ENCODE data around the gene KRT71. TPM values are rescaled to one million over a fixed set of nuclear protein-coding genes. Genes with fewer than 3 reads are reported as not detected.
A peak's percentile ranks its signal among the peaks of the same experiment; 100 is the strongest.
"Not testable (repeated sequence)": the region's sequence is repeated elsewhere in the genome, so short reads cannot be mapped to it uniquely, and the experiment has no call there.

The KRT71 gene
- total RNA-seq, result not detected

DNA sequence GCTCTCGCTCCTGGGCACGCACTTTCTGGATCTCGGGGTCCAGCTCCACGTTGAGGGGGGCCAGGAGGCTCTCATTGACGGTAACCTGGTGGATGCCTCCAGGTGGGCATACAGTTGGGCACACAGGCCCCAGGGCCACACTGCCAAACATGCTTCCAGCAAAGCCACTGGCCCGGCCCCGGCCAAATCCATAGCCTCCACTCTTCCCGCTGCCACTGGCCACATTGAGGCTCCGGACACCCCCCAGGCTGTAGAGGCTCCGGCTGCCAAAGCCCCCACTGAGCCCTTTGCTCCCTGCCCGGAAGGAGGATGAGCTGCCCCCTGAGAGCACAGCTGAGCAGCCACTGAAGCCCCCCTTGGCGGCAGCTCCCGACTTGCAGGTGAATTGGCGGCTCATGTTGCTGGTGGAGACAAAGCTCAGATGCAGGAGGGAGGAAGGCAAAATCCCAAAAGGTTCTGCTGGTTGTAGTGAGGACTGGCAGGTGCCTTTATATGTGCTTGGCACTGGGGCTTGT lies at the start of gene KRT71:
TSS of gene KRT71 (minus strand) at position 465 of the 515 bp plus-strand sequence. CDS start at position 397, 68 bp downstream.
- intact Hi-C loops (cut with micrococcal nuclease), result no loop called here
- DNase-seq, result no peak
- no peaks in the 10 kb centered on the region for H3K9me3 Mint-ChIP-seq
- H3K27me3 Mint-ChIP-seq (ENCODE audit: low read depth), result no peaks in the 10 kb centered on the region
- H3K27ac Mint-ChIP-seq, result no peak within 1 kb of the TSS
- no peaks in the 10 kb centered on the region for H3K36me3 Mint-ChIP-seq (ENCODE audit: low read depth)
- H3K4me3 Mint-ChIP-seq, result no peak within 1 kb of the TSS
- CTCF ChIA-PET, result no interaction called here
- H3K4me1 Mint-ChIP-seq (ENCODE audit: low read depth), result no peaks in the 10 kb centered on the region

DNA sequence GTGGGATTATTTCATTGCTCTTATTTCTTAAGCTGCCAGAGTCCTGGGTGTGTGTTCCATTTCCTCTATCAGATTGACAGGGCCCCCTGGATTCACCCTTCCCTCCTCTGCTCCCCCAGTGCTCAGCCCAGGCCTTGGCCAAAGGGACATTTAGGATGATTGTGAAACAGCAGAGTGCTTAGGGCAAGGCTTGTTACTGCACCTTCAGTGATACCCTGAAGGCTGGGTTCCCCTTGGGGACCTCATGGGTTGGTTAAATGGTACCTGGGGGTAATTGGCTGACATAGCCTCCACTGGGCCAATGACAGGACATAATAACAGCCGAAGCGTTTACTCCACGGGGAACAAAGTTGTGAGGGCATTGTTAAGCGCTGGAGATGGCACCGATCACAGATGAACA lies 49.6 kb upstream of the KRT71 start:
- no peaks in the 10 kb centered on the region for H3K9me3 Mint-ChIP-seq

DNA sequence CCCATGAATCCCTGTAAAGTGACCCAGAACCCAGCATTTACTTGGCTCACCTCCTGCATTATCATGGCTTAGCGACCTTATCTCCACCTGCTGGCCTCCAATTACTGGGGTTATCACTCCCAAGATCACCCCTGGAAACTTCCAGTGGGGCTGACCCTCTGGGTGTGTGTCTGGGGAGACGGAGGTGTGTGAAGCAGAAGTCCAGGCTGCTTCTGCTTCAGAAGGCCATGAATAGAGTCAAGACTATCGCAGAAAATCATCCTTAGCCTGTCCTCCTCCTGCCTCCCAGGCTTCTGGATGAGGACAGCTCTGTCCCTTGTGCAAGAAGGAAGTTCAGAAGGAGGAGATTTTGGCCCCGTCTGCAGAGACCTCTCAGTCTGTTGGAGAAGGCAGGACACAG lies 48.7 kb upstream of the KRT71 start:
- intact Hi-C loops (cut with micrococcal nuclease), result no loop called here
- DNase-seq, result peak; percentile 3
- CTCF ChIA-PET, result interaction anchor here (1.0 kb wide), 1 partner anchor 15 kb away, joined by 3 read pairs; no protein-coding TSS in a partner anchor
- Mint-ChIP-seq H3K27me3 (ENCODE audit: low read depth) (no peaks in the 10 kb centered on the region), H3K27ac (no peak overlapping the region), H3K4me1 (ENCODE audit: low read depth) (peaks cover 46% of the 10 kb centered on the region), H3K36me3 (ENCODE audit: low read depth) (peaks cover under 1% of the 10 kb centered on the region), H3K9me3 (no peaks in the 10 kb centered on the region), H3K4me3 (no peak overlapping the region)

More for the DNA sequence above, 49.6 kb upstream of the KRT71 start:
- no peak overlapping the region for H3K27ac Mint-ChIP-seq
- no peaks in the 10 kb centered on the region for H3K27me3 Mint-ChIP-seq (ENCODE audit: low read depth)
- peaks cover 55% of the 10 kb centered on the region for H3K4me1 Mint-ChIP-seq (ENCODE audit: low read depth)
- H3K4me3 Mint-ChIP-seq, result no peak overlapping the region
- CTCF ChIA-PET, result interaction anchor here (0.9 to 1.0 kb wide), 2 partner anchors 13 to 14 kb away, joined by 3 to 5 read pairs; no protein-coding TSS in a partner anchor
- intact Hi-C loops (cut with micrococcal nuclease), result no loop called here
- DNase-seq, result peak; percentile 4
- H3K36me3 Mint-ChIP-seq (ENCODE audit: low read depth), result peaks cover 1% of the 10 kb centered on the region

DNA sequence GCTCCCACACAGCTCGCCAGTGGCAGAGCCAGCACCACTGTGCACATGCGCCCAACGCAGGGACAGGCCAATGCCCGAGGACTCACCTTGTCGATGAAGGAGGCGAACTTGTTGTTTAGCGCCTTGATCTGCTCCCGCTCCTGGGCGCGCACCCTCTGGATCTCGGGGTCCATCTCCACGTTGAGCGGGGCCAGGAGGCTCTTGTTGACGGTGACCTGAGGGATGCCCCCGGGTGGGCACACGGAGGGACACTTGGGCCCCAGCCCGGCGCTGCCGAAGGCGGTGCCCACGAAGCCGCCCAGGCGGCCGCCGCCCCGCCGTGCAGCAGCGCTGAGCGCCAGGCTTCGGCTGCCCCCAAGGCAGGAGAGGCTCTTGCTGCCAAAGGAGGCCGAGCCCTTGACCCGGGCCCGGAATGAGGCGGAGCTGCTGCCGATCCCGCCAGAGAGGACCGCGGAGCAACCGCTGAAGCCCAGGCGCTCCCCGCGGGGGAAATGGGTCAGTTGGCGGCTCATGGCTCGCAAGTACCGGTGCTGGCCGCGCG lies 48.1 kb upstream of the KRT71 start, which contains the start of gene KRT72:
TSS of gene KRT72 (minus strand) at position 523 of the 541 bp plus-strand sequence. CDS start at position 512, 11 bp downstream.
- no peak within 1 kb of the TSS for H3K27ac Mint-ChIP-seq
- peak; percentile 1 for DNase-seq
- H3K4me3 Mint-ChIP-seq, result no peak within 1 kb of the TSS
- intact Hi-C loops (cut with micrococcal nuclease), result no loop called here
- peaks cover 41% of the 10 kb centered on the region for H3K4me1 Mint-ChIP-seq (ENCODE audit: low read depth)
- H3K27me3 Mint-ChIP-seq (ENCODE audit: low read depth), result no peaks in the 10 kb centered on the region
- H3K9me3 Mint-ChIP-seq, result no peaks in the 10 kb centered on the region
- H3K36me3 Mint-ChIP-seq (ENCODE audit: low read depth), result no peaks in the 10 kb centered on the region
- CTCF ChIA-PET, result no interaction called here

DNA sequence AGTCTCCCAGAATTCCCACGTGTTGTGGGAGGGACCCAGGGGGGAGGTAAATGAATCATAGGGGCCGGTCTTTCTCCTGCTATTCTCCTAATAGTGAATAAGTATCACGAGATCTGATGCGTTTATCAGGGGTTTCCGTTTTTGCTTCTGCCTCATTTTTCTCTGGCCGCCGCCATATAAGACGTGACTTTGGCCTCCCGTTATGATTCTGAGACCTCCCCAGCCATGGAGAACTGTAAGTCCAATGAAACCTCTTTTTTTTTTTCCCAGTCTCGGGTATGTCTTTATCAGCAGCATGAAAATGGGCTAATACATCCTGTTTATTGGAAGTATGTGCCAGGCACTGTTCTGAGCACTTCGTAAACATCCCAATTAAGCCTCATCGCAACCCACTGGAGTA lies 47.5 kb upstream of the KRT71 start:
- Mint-ChIP-seq H3K27ac (no peak overlapping the region), H3K36me3 (ENCODE audit: low read depth) (no peaks in the 10 kb centered on the region), H3K4me1 (ENCODE audit: low read depth) (peaks cover 37% of the 10 kb centered on the region), H3K9me3 (no peaks in the 10 kb centered on the region), H3K4me3 (no peak overlapping the region), H3K27me3 (ENCODE audit: low read depth) (no peaks in the 10 kb centered on the region)
- intact Hi-C loops (cut with micrococcal nuclease), result no loop called here
- CTCF ChIA-PET, result interaction anchor here (1.2 kb wide), 1 partner anchor 279 kb away, joined by 3 read pairs; no protein-coding TSS in a partner anchor
- DNase-seq, result no peak

DNA sequence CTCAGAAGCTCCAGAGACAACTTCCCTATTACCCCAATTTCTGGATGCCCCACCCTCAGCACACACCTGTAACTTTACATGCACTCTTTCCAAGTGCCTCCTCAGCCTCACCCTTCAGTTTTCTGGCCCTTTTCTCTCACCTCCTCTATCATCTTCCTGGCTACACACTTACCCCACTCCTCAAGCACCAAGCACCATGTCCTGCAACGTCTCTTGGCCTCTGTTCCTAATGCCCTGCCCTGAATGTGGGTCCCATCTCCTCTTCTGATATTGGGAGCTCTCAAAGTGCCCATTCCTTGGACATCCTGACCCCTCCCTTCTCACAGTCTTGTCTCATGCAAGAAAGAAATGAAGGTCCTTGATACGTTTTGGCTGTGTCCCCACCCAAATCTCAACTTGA lies 47.1 kb upstream of the KRT71 start:
- intact Hi-C loops (cut with micrococcal nuclease), result no loop called here
- H3K4me1 Mint-ChIP-seq (ENCODE audit: low read depth), result peaks cover 34% of the 10 kb centered on the region
- H3K4me3 Mint-ChIP-seq, result no peak overlapping the region
- no peaks in the 10 kb centered on the region for H3K9me3 Mint-ChIP-seq
- DNase-seq, result no peak
- no peaks in the 10 kb centered on the region for H3K36me3 Mint-ChIP-seq (ENCODE audit: low read depth)
- no peak overlapping the region for H3K27ac Mint-ChIP-seq
- CTCF ChIA-PET, result interaction anchor here (0.7 to 1.2 kb wide), 2 partner anchors 14 to 280 kb away, joined by 3 read pairs; no protein-coding TSS in a partner anchor
- H3K27me3 Mint-ChIP-seq (ENCODE audit: low read depth), result no peaks in the 10 kb centered on the region

DNA sequence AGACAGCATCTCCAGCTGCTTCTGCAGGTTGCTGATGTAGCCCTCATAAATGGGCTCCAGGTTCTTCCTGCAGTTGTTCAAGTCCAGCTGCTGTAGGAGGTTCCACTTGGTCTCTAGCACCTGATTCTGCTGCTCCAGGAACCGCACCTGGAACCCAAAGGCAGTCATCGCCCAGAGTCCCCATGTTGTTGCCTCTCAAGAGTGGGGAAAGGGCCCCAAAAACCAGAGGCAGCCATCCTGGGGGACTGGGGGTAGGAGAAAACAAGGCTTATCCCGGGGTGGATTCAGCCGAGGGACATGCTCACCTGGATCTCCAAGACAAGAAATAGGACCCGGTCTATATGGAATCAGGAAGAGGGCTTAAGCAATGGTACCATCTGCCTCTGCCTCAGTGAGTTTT lies 46.0 kb upstream of the KRT71 start:
- H3K4me1 Mint-ChIP-seq (ENCODE audit: low read depth), result peaks cover 24% of the 10 kb centered on the region
- no peaks in the 10 kb centered on the region for H3K27me3 Mint-ChIP-seq (ENCODE audit: low read depth)
- intact Hi-C loops (cut with micrococcal nuclease), result no loop called here
- H3K36me3 Mint-ChIP-seq (ENCODE audit: low read depth), result no peaks in the 10 kb centered on the region
- CTCF ChIA-PET, result interaction anchor here (0.9 kb wide), 1 partner anchor 94 kb away, joined by 3 read pairs; no protein-coding TSS in a partner anchor
- no peak for DNase-seq
- H3K4me3 Mint-ChIP-seq, result no peak overlapping the region
- H3K9me3 Mint-ChIP-seq, result no peaks in the 10 kb centered on the region
- no peak overlapping the region for H3K27ac Mint-ChIP-seq

DNA sequence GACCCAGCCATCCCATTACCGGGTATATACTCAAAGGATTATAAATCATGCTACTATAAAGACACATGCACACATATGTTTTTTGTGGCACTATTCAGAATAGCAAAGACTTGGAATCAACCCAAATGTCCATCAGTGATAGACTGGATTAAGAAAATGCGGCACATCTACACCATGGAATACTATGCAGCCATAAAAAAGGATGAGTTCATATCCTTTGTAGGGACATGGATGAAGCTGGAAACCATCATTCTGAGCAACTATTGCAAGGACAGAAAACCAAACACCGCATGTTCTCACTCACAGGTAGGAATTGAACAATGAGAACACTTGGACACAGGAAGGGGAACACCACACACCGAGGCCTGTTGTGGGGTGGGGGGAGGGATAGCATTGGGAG lies 41.3 kb upstream of the KRT71 start:
- H3K9me3 Mint-ChIP-seq; H3K4me3 Mint-ChIP-seq; H3K27ac Mint-ChIP-seq; H3K36me3 Mint-ChIP-seq (ENCODE audit: low read depth); H3K4me1 Mint-ChIP-seq (ENCODE audit: low read depth); H3K27me3 Mint-ChIP-seq (ENCODE audit: low read depth); intact Hi-C loops (cut with micrococcal nuclease); DNase-seq: not testable (repeated sequence)
- CTCF ChIA-PET, result interaction anchor here (0.7 to 1.6 kb wide), 2 partner anchors 12 to 277 kb away, joined by 4 to 5 read pairs; no protein-coding TSS in a partner anchor

DNA sequence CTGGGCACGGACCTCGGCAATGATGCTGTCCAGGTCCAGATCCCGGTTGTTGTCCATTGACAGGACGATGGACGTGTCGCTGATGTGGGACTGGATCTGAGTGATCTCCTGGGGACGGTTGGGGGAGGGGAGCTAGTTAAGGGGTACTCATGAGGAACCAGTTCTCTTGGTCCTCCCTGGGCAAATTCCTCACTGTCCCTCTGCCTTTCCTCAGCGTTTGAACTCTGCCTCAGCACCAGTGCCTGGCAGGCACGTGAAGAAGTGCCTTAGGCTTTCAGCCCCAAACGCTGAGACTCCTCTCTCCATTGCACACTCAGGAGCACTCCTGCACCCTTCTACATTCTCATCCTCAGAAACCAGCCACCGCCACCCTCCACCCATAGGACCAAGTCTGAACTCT lies 38.6 kb upstream of the KRT71 start:
- no peak overlapping the region for H3K4me3 Mint-ChIP-seq
- CTCF ChIA-PET, result interaction anchor here (0.9 to 10.7 kb wide), 3 partner anchors 9 to 288 kb away, joined by 3 to 126 read pairs (median 4); no protein-coding TSS in a partner anchor
- no peak for DNase-seq
- peaks cover 11% of the 10 kb centered on the region for H3K4me1 Mint-ChIP-seq (ENCODE audit: low read depth)
- no peaks in the 10 kb centered on the region for H3K27me3 Mint-ChIP-seq (ENCODE audit: low read depth)
- H3K27ac Mint-ChIP-seq, result no peak overlapping the region
- H3K36me3 Mint-ChIP-seq (ENCODE audit: low read depth), result no peaks in the 10 kb centered on the region
- intact Hi-C loops (cut with micrococcal nuclease), result no loop called here
- H3K9me3 Mint-ChIP-seq, result no peaks in the 10 kb centered on the region

DNA sequence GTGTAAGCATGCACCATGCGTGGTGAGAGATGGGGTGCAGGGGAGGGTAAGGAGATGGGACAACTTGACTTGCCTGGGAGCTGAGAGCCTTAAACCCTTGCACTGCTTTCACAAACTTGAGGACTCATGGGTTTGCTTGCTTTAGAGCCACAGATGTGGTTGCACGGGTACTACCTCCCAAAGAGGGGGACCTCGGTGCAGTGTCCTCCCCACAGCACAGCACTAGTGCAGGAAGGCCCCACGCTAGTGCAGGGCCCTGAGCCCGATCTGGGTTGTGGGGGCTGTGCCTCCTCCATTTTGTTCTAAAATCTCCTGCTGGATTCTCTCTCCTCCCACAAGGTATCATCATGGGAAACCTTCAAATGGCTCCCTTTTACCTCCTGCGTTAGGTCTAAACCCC lies 37.1 kb upstream of the KRT71 start:
- no peak overlapping the region for H3K27ac Mint-ChIP-seq
- intact Hi-C loops (cut with micrococcal nuclease), result no loop called here
- H3K9me3 Mint-ChIP-seq, result no peaks in the 10 kb centered on the region
- CTCF ChIA-PET, result interaction anchor here (1.1 to 10.7 kb wide), 3 partner anchors 12 to 289 kb away, joined by 5 to 126 read pairs (median 37); no protein-coding TSS in a partner anchor
- no peaks in the 10 kb centered on the region for H3K27me3 Mint-ChIP-seq (ENCODE audit: low read depth)
- no peaks in the 10 kb centered on the region for H3K36me3 Mint-ChIP-seq (ENCODE audit: low read depth)
- DNase-seq, result no peak
- H3K4me3 Mint-ChIP-seq, result no peak overlapping the region
- peaks cover 26% of the 10 kb centered on the region for H3K4me1 Mint-ChIP-seq (ENCODE audit: low read depth)

DNA sequence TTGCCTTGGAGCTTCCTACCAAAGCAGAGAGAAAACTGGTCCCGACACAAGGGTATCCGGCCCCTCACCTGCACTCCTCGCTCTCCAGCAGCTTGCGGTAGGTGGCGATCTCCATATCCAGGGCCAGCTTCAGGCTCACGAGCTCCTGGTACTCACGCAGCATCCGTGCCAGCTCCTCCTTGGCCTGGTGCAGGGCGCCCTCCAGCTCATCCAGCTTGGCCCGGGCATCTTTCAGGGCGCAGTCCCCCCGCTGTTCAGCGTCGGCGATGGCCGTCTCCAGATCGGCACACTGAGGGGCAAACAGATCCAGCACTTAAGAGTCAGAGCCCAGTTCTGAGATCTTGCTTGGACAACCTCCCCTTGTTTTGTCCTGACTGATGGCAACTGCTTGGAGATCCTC lies 34.6 kb upstream of the KRT71 start:
- H3K4me1 Mint-ChIP-seq (ENCODE audit: low read depth), result peaks cover 40% of the 10 kb centered on the region
- no peak overlapping the region for H3K27ac Mint-ChIP-seq
- intact Hi-C loops (cut with micrococcal nuclease), result loop anchor here (10.0 kb wide), 1 partner anchor 397 kb away; no protein-coding TSS in a partner anchor
- CTCF ChIA-PET, result interaction anchor here (0.6 to 10.7 kb wide), 5 partner anchors 9 to 291 kb away, joined by 3 to 126 read pairs (median 3); no protein-coding TSS in a partner anchor
- H3K27me3 Mint-ChIP-seq (ENCODE audit: low read depth), result no peaks in the 10 kb centered on the region
- H3K9me3 Mint-ChIP-seq, result no peaks in the 10 kb centered on the region
- no peak overlapping the region for H3K4me3 Mint-ChIP-seq
- H3K36me3 Mint-ChIP-seq (ENCODE audit: low read depth), result no peaks in the 10 kb centered on the region
- no peak for DNase-seq

DNA sequence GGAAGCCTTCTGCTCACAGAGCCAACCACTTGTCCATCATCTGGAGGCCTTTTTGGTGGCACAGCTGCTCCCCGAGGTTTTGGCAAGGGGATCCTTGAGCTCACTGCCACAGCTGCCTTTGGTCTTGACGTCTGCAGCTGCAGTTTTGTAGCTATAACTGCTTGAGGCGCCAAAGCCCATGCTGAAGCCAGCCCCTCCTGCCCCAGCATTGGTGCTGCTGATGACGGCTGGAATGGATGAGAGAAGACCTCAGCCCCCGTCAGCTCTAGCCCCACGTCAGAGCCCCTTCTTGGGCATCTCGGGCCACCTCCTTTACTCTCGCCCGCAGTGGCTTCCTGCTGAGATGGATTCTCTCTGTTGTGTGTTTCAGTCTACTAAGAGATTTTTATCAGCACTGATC lies 33.0 kb upstream of the KRT71 start:
- no peaks in the 10 kb centered on the region for H3K9me3 Mint-ChIP-seq
- H3K27me3 Mint-ChIP-seq (ENCODE audit: low read depth), result no peaks in the 10 kb centered on the region
- intact Hi-C loops (cut with micrococcal nuclease), result loop anchor here (10.0 kb wide), 1 partner anchor 399 kb away; no protein-coding TSS in a partner anchor

More for the DNA sequence above, 33.0 kb upstream of the KRT71 start:
- no peak overlapping the region for H3K4me3 Mint-ChIP-seq
- no peaks in the 10 kb centered on the region for H3K36me3 Mint-ChIP-seq (ENCODE audit: low read depth)
- peaks cover 38% of the 10 kb centered on the region for H3K4me1 Mint-ChIP-seq (ENCODE audit: low read depth)
- CTCF ChIA-PET, result interaction anchor here (0.6 to 10.7 kb wide), 9 partner anchors 14 to 394 kb away, joined by 3 to 126 read pairs (median 6); no protein-coding TSS in a partner anchor
- H3K27ac Mint-ChIP-seq, result peak overlapping the region; percentile 15
- DNase-seq, result peak; percentile 65

All from activated naive CD4-positive, alpha-beta T cell treated with anti-CD3 and anti-CD28 coated beads for 36 hours (primary cell).